ENCODE data around the gene BMP7. TPM values are rescaled to one million over a fixed set of nuclear protein-coding genes. Genes with fewer than 3 reads are reported as not detected.

Gene BMP7
- total and polyA plus RNA-seq, 2 experiments from 2014 or later, result not detected

DNA sequence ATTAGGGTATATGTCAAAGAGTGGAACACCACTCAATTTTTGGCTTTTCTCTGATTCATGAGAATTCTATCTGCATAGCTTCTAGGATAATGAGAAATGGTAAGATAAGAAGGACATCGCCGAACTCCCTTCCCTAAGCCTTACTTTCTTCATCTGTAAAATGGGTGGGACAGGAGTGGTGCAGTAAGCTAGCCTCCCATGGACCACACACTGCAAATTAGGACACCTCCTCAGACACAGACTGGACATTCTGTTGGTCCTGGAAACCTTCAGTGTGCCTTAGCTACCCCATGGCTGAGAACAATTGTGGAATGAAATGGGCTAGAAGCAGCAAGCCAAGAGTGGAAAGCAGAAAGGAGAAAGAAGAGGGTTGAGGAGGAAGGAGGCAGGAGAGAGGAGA is 89.6 kb downstream of the BMP7 start:
- no peak overlapping the region for H3K4me2 ChIP-seq (ENCODE audit: unreplicated experiment)
- H3K4me1 ChIP-seq (ENCODE audit: insufficient read depth), result no peaks in the 10 kb centered on the region
- H3F3A ChIP-seq (ENCODE audit: insufficient read depth), result no peaks in the 10 kb centered on the region
- no peaks in the 10 kb centered on the region for H4K20me1 ChIP-seq (ENCODE audit: insufficient read depth)
- TF ChIP-seq EZH2 (IDR thresholded peaks at IDR 0.05; ENCODE audit: insufficient read depth, poor library complexity, severe bottlenecking) (no peak), EZH2phosphoT487 (IDR thresholded peaks at IDR 0.05; ENCODE audit: insufficient read depth, low read depth) (no peak)
- H2AFZ ChIP-seq, result no peak overlapping the region
- H3K9me2 ChIP-seq (ENCODE audit: insufficient read depth), result no peaks in the 10 kb centered on the region
- no peak for DNase-seq
- H3K79me2 ChIP-seq (ENCODE audit: insufficient read depth), result no peaks in the 10 kb centered on the region
- no peaks in the 10 kb centered on the region for H3K9me3 ChIP-seq (ENCODE audit: low read depth)
- 93 to 96% methylated on average over 2 of the region's 2 CpGs for WGBS, 2 experiments (ENCODE audit: low coverage in 1 of 2, low lambda C conversion rate in 2 of 2, missing lambda C conversion rate in 2 of 2)
- no peak overlapping the region for H3K27ac ChIP-seq
- no peaks in the 10 kb centered on the region for H3K36me3 ChIP-seq (ENCODE audit: low read depth)
- no peak overlapping the region for H3K4me3 ChIP-seq
- peaks cover 12% of the 10 kb centered on the region for H3K27me3 ChIP-seq (replicated peaks; ENCODE audit: insufficient read depth)
- H3K9ac ChIP-seq, result no peak overlapping the region
- in situ Hi-C loops (cut with MboI), result no loop called here

DNA sequence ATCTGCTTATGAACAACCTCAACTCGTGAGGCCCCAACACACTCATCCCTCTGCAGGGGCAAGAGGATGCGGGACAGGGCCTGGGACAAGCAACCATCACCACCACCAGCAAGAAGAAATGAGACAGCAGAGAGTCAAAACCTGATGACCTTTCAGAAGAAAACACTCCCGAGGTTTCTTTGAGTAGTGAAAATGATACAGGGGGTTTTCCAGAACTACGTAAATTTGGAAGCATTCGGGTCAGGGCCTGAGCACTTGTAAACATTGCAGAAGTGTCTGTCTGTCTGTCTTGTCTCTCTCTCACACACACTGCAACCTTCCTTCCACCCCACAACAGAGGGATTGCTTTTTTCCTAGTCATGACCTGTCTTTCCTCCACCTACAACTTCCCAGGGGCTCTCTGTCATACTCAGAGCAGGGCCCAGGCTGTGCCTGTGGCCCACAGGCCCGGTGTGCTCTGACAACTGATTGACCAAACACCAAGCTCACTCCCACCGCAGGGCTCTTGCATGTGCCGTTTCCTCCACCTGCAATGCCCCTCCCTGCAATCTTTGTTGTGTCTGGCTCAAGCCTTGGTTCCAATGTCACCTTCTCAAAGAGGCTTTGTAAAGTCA is 90.9 kb downstream of the BMP7 start:
- H3K4me2 ChIP-seq (ENCODE audit: unreplicated experiment), result no peak overlapping the region

GRCh38 chr20:57174737-57175136 is 91.7 kb downstream of the BMP7 start:
- in situ Hi-C loops (cut with MboI), result no loop called here
- WGBS, 2 experiments (ENCODE audit: low coverage in 1 of 2, low lambda C conversion rate in 2 of 2, missing lambda C conversion rate in 2 of 2), result 56% methylated on average over 9 of the region's 9 CpGs

More for the DNA sequence above, 90.9 kb downstream of the BMP7 start:
- no peaks in the 10 kb centered on the region for H3K9me2 ChIP-seq (ENCODE audit: insufficient read depth)
- no peaks in the 10 kb centered on the region for H3K9me3 ChIP-seq (ENCODE audit: low read depth)
- no peak overlapping the region for H3K9ac ChIP-seq
- H3K36me3 ChIP-seq (ENCODE audit: low read depth), result no peaks in the 10 kb centered on the region
- 59 to 71% methylated on average over 8 of the region's 8 CpGs for WGBS, 2 experiments (ENCODE audit: low coverage in 1 of 2, low lambda C conversion rate in 2 of 2, missing lambda C conversion rate in 2 of 2)
- no peaks in the 10 kb centered on the region for H3F3A ChIP-seq (ENCODE audit: insufficient read depth)
- H3K4me1 ChIP-seq (ENCODE audit: insufficient read depth), result no peaks in the 10 kb centered on the region
- H2AFZ ChIP-seq, result no peak overlapping the region
- peaks cover 16% of the 10 kb centered on the region for H3K27me3 ChIP-seq (replicated peaks; ENCODE audit: insufficient read depth)
- H3K4me3 ChIP-seq, result no peak overlapping the region
- no peaks in the 10 kb centered on the region for H4K20me1 ChIP-seq (ENCODE audit: insufficient read depth)
- no peak overlapping the region for H3K27ac ChIP-seq
- in situ Hi-C loops (cut with MboI), result no loop called here
- no peak for TF ChIP-seq EZH2 (IDR thresholded peaks at IDR 0.05; ENCODE audit: insufficient read depth, poor library complexity, severe bottlenecking)
- no peak for TF ChIP-seq EZH2phosphoT487 (IDR thresholded peaks at IDR 0.05; ENCODE audit: insufficient read depth, low read depth)
- no peaks in the 10 kb centered on the region for H3K79me2 ChIP-seq (ENCODE audit: insufficient read depth)
- DNase-seq, result no peak

DNA sequence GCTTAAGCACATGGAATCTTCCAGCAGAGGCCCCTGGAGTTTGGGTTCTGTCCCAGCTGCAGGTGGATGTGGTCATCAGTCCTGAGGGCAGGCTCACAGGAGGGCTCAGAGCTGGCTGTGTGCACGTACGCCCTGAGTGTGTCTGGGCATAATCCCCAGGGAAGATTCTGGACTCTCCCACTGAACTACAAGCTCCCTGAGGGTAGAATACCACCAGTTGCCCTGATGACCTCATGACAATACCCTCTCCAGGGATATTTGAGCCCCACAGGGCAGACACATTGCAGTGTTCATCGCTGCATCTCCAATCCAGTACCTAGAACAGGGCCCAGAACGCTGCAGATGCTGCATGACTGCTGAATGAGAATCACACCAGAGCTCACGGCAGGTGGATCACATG is 92.5 kb downstream of the BMP7 start:
- TF ChIP-seq EZH2 (IDR thresholded peaks at IDR 0.05; ENCODE audit: insufficient read depth, poor library complexity, severe bottlenecking) (no peak), EZH2phosphoT487 (IDR thresholded peaks at IDR 0.05; ENCODE audit: insufficient read depth, low read depth) (no peak)
- Histone ChIP-seq H3K27ac (no peak overlapping the region), H3K4me3 (no peak overlapping the region), H3K4me1 (ENCODE audit: insufficient read depth) (no peaks in the 10 kb centered on the region), H3K27me3 (replicated peaks; ENCODE audit: insufficient read depth) (peaks cover 23% of the 10 kb centered on the region), H3K9ac (no peak overlapping the region), H3K36me3 (ENCODE audit: low read depth) (no peaks in the 10 kb centered on the region), H2AFZ (no peak overlapping the region), H3K9me3 (ENCODE audit: low read depth) (no peaks in the 10 kb centered on the region), H3K79me2 (ENCODE audit: insufficient read depth) (no peaks in the 10 kb centered on the region), H3K4me2 (ENCODE audit: unreplicated experiment) (no peak overlapping the region), H3K9me2 (ENCODE audit: insufficient read depth) (no peaks in the 10 kb centered on the region), H3F3A (ENCODE audit: insufficient read depth) (no peaks in the 10 kb centered on the region), H4K20me1 (ENCODE audit: insufficient read depth) (no peaks in the 10 kb centered on the region)
- no peak for DNase-seq
- whole genome bisulfite sequencing, 2 experiments (ENCODE audit: low coverage in 1 of 2, low lambda C conversion rate in 2 of 2, missing lambda C conversion rate in 2 of 2), result 85 to 86% methylated on average over 5 of the region's 5 CpGs
- in situ Hi-C loops (cut with MboI), result no loop called here

More at GRCh38 chr20:57174737-57175136, 91.7 kb downstream of the BMP7 start:
- H3K4me2 ChIP-seq (ENCODE audit: unreplicated experiment), result no peak overlapping the region
- no peaks in the 10 kb centered on the region for H4K20me1 ChIP-seq (ENCODE audit: insufficient read depth)
- H3K9me2 ChIP-seq (ENCODE audit: insufficient read depth), result no peaks in the 10 kb centered on the region
- H3K9me3 ChIP-seq (ENCODE audit: low read depth), result no peaks in the 10 kb centered on the region
- H3K79me2 ChIP-seq (ENCODE audit: insufficient read depth), result no peaks in the 10 kb centered on the region
- H3F3A ChIP-seq (ENCODE audit: insufficient read depth), result no peaks in the 10 kb centered on the region
- no peak for TF ChIP-seq EZH2phosphoT487 (IDR thresholded peaks at IDR 0.05; ENCODE audit: insufficient read depth, low read depth)
- TF ChIP-seq EZH2 (IDR thresholded peaks at IDR 0.05; ENCODE audit: insufficient read depth, poor library complexity, severe bottlenecking), result no peak
- no peak overlapping the region for H3K4me3 ChIP-seq
- no peaks in the 10 kb centered on the region for H3K36me3 ChIP-seq (ENCODE audit: low read depth)
- peaks cover 23% of the 10 kb centered on the region for H3K27me3 ChIP-seq (replicated peaks; ENCODE audit: insufficient read depth)
- DNase-seq, result no peak
- no peak overlapping the region for H3K9ac ChIP-seq
- no peak overlapping the region for H3K27ac ChIP-seq
- H2AFZ ChIP-seq, result no peak overlapping the region
- H3K4me1 ChIP-seq (ENCODE audit: insufficient read depth), result no peaks in the 10 kb centered on the region
